GM12878 (cell line): ENCODE data around the gene HYI. TPM values are rescaled to one million over a fixed set of nuclear protein-coding genes. Genes with fewer than 3 reads are reported as not detected.

Experiments
- ATAC-seq: fragments of 200-7000 bp; cut with Tn5 transposase; 3 replicates; pipeline ENCODE4 v1.9.1; 2020; ENCODE audit warnings: mild to moderate bottlenecking, moderate library complexity
- BruUV-seq: library from RNA; stranded (reverse); fragments of 400-500 nt; replicated peaks from 2 replicates; lab custom pipeline; 2021; lab: Mats Ljungman, UMichigan
- CTCF ChIA-PET: fragments of 300-600 bp; sonication (Branson Sonifier 250); formaldehyde crosslinking; extraction: SDS; loops from one replicate; lab custom pipeline; 2021; ENCODE audit warnings: inconsistent platforms; lab: Yijun Ruan, JAX
- POLR2A ChIA-PET: fragments of 350-600 bp; formaldehyde crosslinking; extraction: SDS; loops from one replicate; lab custom pipeline; 2021; ENCODE audit warnings: inconsistent platforms; lab: Charles Lee
- RAD21 ChIA-PET: fragments of 300-600 bp; sonication (Branson Sonifier 250); formaldehyde crosslinking; loops from one replicate; lab custom pipeline; 2023; ENCODE audit warnings: antibody characterized with exemption; ENCODE audit not compliant: unreplicated experiment; lab: Charles Lee
- SMC1A ChIA-PET: fragments of 300-600 bp; sonication (Branson Sonifier 250); formaldehyde crosslinking; loops from one replicate; lab custom pipeline; 2023; ENCODE audit not compliant: unreplicated experiment, uncharacterized antibody; lab: Charles Lee
- DNase-seq: peaks from one replicate; pipeline ENCODE4 v3.0.0-alpha.2; 2011; ENCODE audit warnings: low read depth, low spot score
- FAIRE-seq: peaks from 3 replicates; lab custom pipeline; 2011; peaks lifted over from hg19 to GRCh38; lab: Jason Lieb, UNC
- H2AFZ ChIP-seq: 2 replicates; pipeline ENCODE4 v1.6.0; 2011; ENCODE audit warnings: low read depth, low read length, control low read depth; ENCODE audit not compliant: control insufficient read depth
- H3K27ac ChIP-seq: 2 replicates; pipeline ENCODE4 v1.5.1; 2011; ENCODE audit warnings: control low read depth; ENCODE audit not compliant: control insufficient read depth, insufficient read depth
- H3K27me3 ChIP-seq, 2 experiments: replicated peaks in 1 of 2; 2 replicates each; pipeline versions ENCODE4 v1.6.0 to v1.6.1; 2011; ENCODE audit warnings: low read length in 1 of 2; ENCODE audit not compliant: control insufficient read depth in 2 of 2, insufficient read depth in 2 of 2
- H3K36me3 ChIP-seq, 2 experiments: 2 replicates each; pipeline ENCODE4 v1.5.1; 2011; ENCODE audit warnings: low read length in 1 of 2; ENCODE audit not compliant: control insufficient read depth in 2 of 2, insufficient read depth in 2 of 2
- H3K4me1 ChIP-seq: 2 replicates; pipeline ENCODE4 v1.6.1; 2011; ENCODE audit warnings: mild to moderate bottlenecking, low read length, moderate library complexity, mixed read lengths; ENCODE audit not compliant: control insufficient read depth, insufficient read depth
- H3K4me2 ChIP-seq: 2 replicates; pipeline ENCODE4 v1.6.0; 2011; ENCODE audit warnings: control low read depth; ENCODE audit not compliant: control insufficient read depth, insufficient read depth
- H3K4me3 ChIP-seq: fragments of 200-600 bp; sonication (generic); 2 replicates; pipeline ENCODE4 v1.5.1; 2016
- H3K79me2 ChIP-seq: 2 replicates; pipeline ENCODE4 v1.6.0; 2011; ENCODE audit warnings: low read length; ENCODE audit not compliant: control insufficient read depth, insufficient read depth
- H3K9ac ChIP-seq: 2 replicates; pipeline ENCODE4 v1.8.0; 2011; ENCODE audit warnings: low read length, control low read depth, mixed read lengths; ENCODE audit not compliant: control insufficient read depth, insufficient read depth
- H3K9me3 ChIP-seq: replicated peaks from 3 replicates; pipeline ENCODE4 v1.5.1; 2011; ENCODE audit warnings: mild to moderate bottlenecking, low read length; ENCODE audit not compliant: control insufficient read depth, insufficient read depth
- H4K20me1 ChIP-seq: 2 replicates; pipeline ENCODE4 v1.6.0; 2011; ENCODE audit not compliant: control insufficient read depth, insufficient read depth
- BACH1 ChIP-seq: fragments of 450-650 bp; IDR thresholded peaks from 2 replicates; pipeline ENCODE4 v1.6.1; 2017; ENCODE audit warnings: mild to moderate bottlenecking, borderline replicate concordance
- CREB1 ChIP-seq: IDR thresholded peaks from 2 replicates; pipeline ENCODE4 v1.6.1; 2012; ENCODE audit warnings: low read depth, mild to moderate bottlenecking, inconsistent platforms
- CTCF ChIP-seq, 3 experiments: IDR thresholded peaks in 2 of 3; conservative IDR thresholded peaks in 1 of 3; 2 replicates each; pipeline ENCODE4 v1.5.1; 2011; ENCODE audit warnings: low read depth in 3 of 3, low read length in 3 of 3, mild to moderate bottlenecking in 3 of 3, control low read depth in 2 of 3, moderate library complexity in 2 of 3, inconsistent platforms in 1 of 3, mixed read lengths in 1 of 3; ENCODE audit not compliant: control insufficient read depth in 2 of 3, insufficient read depth in 1 of 3; ENCODE audit errors: extremely low read depth in 1 of 3
- HCFC1 ChIP-seq: fragments of 150-350 bp; IDR thresholded peaks from 2 replicates; pipeline ENCODE4 v1.6.1; 2014; ENCODE audit warnings: low read length
- HSF1 ChIP-seq: fragments of 150-350 bp; IDR thresholded peaks from 2 replicates; pipeline ENCODE4 v1.6.1; 2014; ENCODE audit warnings: mild to moderate bottlenecking, low read depth, low read length
- IRF4 ChIP-seq: IDR thresholded peaks from 2 replicates; pipeline ENCODE4 v1.6.1; 2011; ENCODE audit warnings: low read depth, low read length
- NR2F1 ChIP-seq: fragments of 450-650 bp; conservative IDR thresholded peaks from 2 replicates; pipeline ENCODE4 v1.6.1; 2017; ENCODE audit warnings: mild to moderate bottlenecking
- PAX5 ChIP-seq: IDR thresholded peaks from 2 replicates; pipeline ENCODE4 v1.6.1; 2011; ENCODE audit warnings: low read depth, low read length, borderline replicate concordance
- POLR2AphosphoS5 ChIP-seq: IDR thresholded peaks from 2 replicates; pipeline ENCODE4 v1.6.1; 2011; ENCODE audit warnings: mild to moderate bottlenecking, low read length, inconsistent platforms
- ZNF207 ChIP-seq: fragments of 450-650 bp; IDR thresholded peaks from 2 replicates; pipeline ENCODE4 v1.6.1; 2014; ENCODE audit warnings: antibody characterized with exemption, mild to moderate bottlenecking, borderline replicate concordance
- whole genome bisulfite sequencing: methylation state at CpG from one replicate; pipeline ENCODE4 v1.1.6; 2016; ENCODE audit warnings: low lambda C conversion rate; ENCODE audit not compliant: insufficient replicate concordance, insufficient coverage; ENCODE audit errors: missing lambda C conversion rate; 5-methylcytosine and 5-hydroxymethylcytosine counted together
- in situ Hi-C: fragments of 300-500 bp; cut with MboI; formaldehyde crosslinking; loops from 9 replicates; pipeline ENCODE4 v1.14.3; 2018; ENCODE audit warnings: mixed read lengths
- intact Hi-C: fragments of 100-400 bp; cut with micrococcal nuclease; formaldehyde crosslinking; loops from one replicate; pipeline ENCODE4 v1.14.2; 2022; ENCODE audit not compliant: unreplicated experiment
- polyA plus RNA-seq, 11 experiments: library from polyadenylated mRNA; depleted of rRNA in 4 of 11; unstranded in 6 of 11; stranded (reverse) in 5 of 11; fragments of >200 nt; fragmentation: Nextera tagmentation in 4 of 11; fragmentation: Illumina TruSeq in 1 of 11; extraction: Ambion mirVana in 4 of 11; extraction: Trizol in 1 of 11; gene quantifications; 1 replicate in 1 of 11; 2 replicates in 10 of 11; pipeline versions ENCODE4 v1.2.1 to v1.2.3, GENCODE V29; 2011 to 2016; ENCODE audit warnings: inconsistent platforms in 2 of 11, missing spikeins in 2 of 11, low read depth in 1 of 11
- total RNA-seq, 4 experiments: library from RNA; depleted of rRNA in 3 of 4; stranded (reverse); fragments of >200 nt in 3 of 4; fragmentation: Illumina TruSeq in 1 of 4; extraction: Trizol in 1 of 4; gene quantifications; 2 replicates each; pipeline versions ENCODE4 v1.2.1 to v1.2.3, GENCODE V29; 2013 to 2021

Gene HYI
- total and polyA plus RNA-seq, 10 of the 15 experiments (the other 5 are each of a cell fraction or from before 2014, with no cell fraction given): 0.27 to 5.5 (median 2.0) TPM

- RAD21 ChIA-PET: no interaction called here
- no peaks in the 10 kb centered on the region for H3K9me3 ChIP-seq
- intact Hi-C loops (no loop called here), in situ Hi-C loops (no loop called here)
- BruUV-seq: no TSS peak
- no peaks in the 10 kb centered on the region for H3K4me1 ChIP-seq
- FAIRE-seq (no peak), DNase-seq (no peak), ATAC-seq (no peak)
- H2AFZ ChIP-seq: no peak overlapping the region
- no peak overlapping the region for H3K27ac ChIP-seq
- POLR2A ChIA-PET: no interaction called here
- H3K9ac ChIP-seq: no peak overlapping the region
- peaks cover 18 to 36% of the 10 kb centered on the region in 2 experiments for H3K36me3 ChIP-seq
- no peak overlapping the region for H3K4me3 ChIP-seq
- no peaks in the 10 kb centered on the region for H3K79me2 ChIP-seq
- no peak overlapping the region for H3K4me2 ChIP-seq
- no peaks in the 10 kb centered on the region for H3K27me3 ChIP-seq
- H4K20me1 ChIP-seq: 0 out of 2 replicates have a peak, but pooled peaks cover 4% of the 10 kb centered on the region
- SMC1A ChIA-PET: no interaction called here
- TF ChIP-seq HCFC1 (no peak), CTCF (IDR thresholded peaks at IDR 0.05 in 2 of 3, conservative IDR thresholded peaks at IDR 0.05 in 1 of 3; ENCODE audit: control insufficient read depth in 2 of 3, extremely low read depth in 1 of 3, insufficient read depth in 1 of 3, low read depth in 3 of 3, low read length in 3 of 3) (no peak), IRF4 (no peak), ZNF207 (no peak), BACH1 (no peak), HSF1 (no peak), POLR2AphosphoS5 (no peak), PAX5 (no peak), CREB1 (no peak), NR2F1 (no peak)
- TF ChIP-seq, all 136 proteins: peak for 0
- CTCF ChIA-PET: interaction anchor here (0.6 kb wide), 1 partner anchor 73 kb away, joined by 3 read pairs; no protein-coding TSS in a partner anchor
- 93% methylated on average over 7 of the region's 7 CpGs for WGBS
Observed at GRCh38 chr1:43434256-43434655, 19.5 kb downstream of the HYI start.
